Esophagus muscularis mucosa (tissue), 4 donors: ENCODE results near the gene TGFBR3. TPM values are rescaled to one million over a fixed set of nuclear protein-coding genes. Genes with fewer than 3 reads are reported as not detected.

Source experiments
- DNase-seq: peaks from one replicate; pipeline ENCODE4 v3.0.0-alpha.2; 2017; ENCODE audit errors: extremely low spot score
- H3K27ac ChIP-seq, 4 donors: fragments of 200-600 bp; sonication (generic); replicated peaks in 1 of 4; 1 replicate in 3 of 4; 2 replicates in 1 of 4; pipeline ENCODE4 v1.5.1; 2016 to 2019; ENCODE audit warnings: mild to moderate bottlenecking in 1 of 4
- H3K27me3 ChIP-seq, 4 donors: fragments of 200-600 bp; sonication (generic); one replicate each; pipeline versions ENCODE4 v1.5.1 to v1.6.0; 2016 to 2019
- H3K36me3 ChIP-seq, 4 donors: fragments of 200-600 bp; sonication (generic); one replicate each; pipeline ENCODE4 v1.5.1; 2016 to 2019
- H3K4me1 ChIP-seq, 4 donors: fragments of 200-600 bp; sonication (generic); one replicate each; pipeline ENCODE4 v1.5.1; 2016 to 2019
- H3K4me3 ChIP-seq, 4 donors: fragments of 200-600 bp; sonication (generic); 1 replicate in 2 of 4; 2 replicates in 2 of 4; pipeline ENCODE4 v1.5.1; 2016 to 2019; ENCODE audit warnings: mild to moderate bottlenecking in 4 of 4, moderate library complexity in 1 of 4
- H3K9me3 ChIP-seq, 4 donors: fragments of 200-600 bp; sonication (generic); 1 replicate in 3 of 4; 2 replicates in 1 of 4; pipeline ENCODE4 v1.5.1; 2016 to 2019
- EP300 ChIP-seq: sonication (generic); formaldehyde crosslinking; IDR thresholded peaks from one replicate; pipeline ENCODE4 v1.6.1; 2017; ENCODE audit warnings: antibody characterized with exemption
- POLR2A ChIP-seq: fragments of 450-650 bp; IDR thresholded peaks from one replicate; pipeline ENCODE4 v1.6.1; 2017; ENCODE audit warnings: antibody characterized with exemption, moderate library complexity, mild to moderate bottlenecking, low read depth
- POLR2AphosphoS5 ChIP-seq, 2 donors: sonication (generic); formaldehyde crosslinking; IDR thresholded peaks; one replicate each; pipeline ENCODE4 v1.6.1; 2017; ENCODE audit warnings: antibody characterized with exemption in 2 of 2
- WGBS: methylation state at CpG from one replicate; pipeline ENCODE4 v1.1.5; 2018; 5-methylcytosine and 5-hydroxymethylcytosine counted together
- intact Hi-C: fragments of 100-400 bp; cut with DNase I; formaldehyde crosslinking; loops from one replicate; pipeline ENCODE4 v1.15.1; 2023
- total RNA-seq, 4 donors: library from RNA; depleted of rRNA; stranded (reverse); fragments of >200 nt; gene quantifications; one replicate each; pipeline versions ENCODE4 v1.1.0 to v1.2.1, GENCODE V29; 2016
- TF ChIP-seq, protein P1 (sequence below), 3 experiments: fragments of 200-600 bp in 2 of 3; fragments of 450-650 bp in 1 of 3; sonication (generic) in 2 of 3; IDR thresholded peaks; one replicate each; pipeline ENCODE4 v1.5.1; 2017 to 2019; ENCODE audit warnings: antibody characterized with exemption in 3 of 3, mild to moderate bottlenecking in 2 of 3, moderate library complexity in 1 of 3

Gene TGFBR3
- total RNA-seq: 100 to 1,000 TPM; 176 to 262 (median 188) TPM

DNA sequence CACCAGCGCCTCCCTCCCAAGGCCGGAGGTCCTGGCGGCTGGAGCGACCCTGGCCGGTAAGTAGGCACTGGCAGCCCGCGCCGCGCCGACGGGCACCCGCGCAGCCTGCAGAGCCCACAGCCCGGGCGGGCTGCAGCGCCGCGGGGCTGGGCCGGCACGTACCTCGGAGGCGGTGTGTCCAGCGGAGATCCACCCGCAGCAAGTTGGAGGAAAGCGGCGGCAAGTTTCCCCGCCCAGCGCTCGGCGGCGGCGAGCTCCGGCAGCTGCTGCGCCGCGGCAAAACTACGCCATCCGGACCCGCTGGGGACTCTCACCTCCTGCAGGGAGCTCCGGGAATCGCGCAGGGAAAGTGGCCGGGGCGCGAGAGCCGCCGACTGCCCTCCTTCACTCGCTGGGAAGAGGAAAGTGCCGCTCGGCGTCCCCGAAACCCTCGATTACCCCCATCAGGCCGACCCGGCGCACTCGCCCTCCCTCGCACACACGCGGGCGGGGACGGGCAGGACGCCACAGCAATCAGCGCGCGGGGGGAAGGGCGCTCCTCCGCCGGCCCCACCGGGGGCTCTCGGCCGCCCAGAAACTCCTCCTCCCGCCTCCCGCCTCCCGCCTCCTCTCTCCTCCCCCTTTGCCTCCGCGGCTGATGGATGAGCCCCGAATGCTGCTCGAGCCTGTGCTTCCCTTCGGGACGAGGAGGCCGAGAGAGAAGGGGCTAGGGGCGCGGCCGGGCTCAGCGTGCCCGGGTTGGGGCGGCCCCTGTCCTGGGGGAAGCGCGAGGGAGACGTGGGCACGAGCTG, at the start of gene TGFBR3:
Gene TGFBR3 (minus strand): TSS at position 436 of the 791 bp plus-strand sequence. CDS start 24,620 bp downstream, outside the sequence.
- Histone ChIP-seq H3K9me3 (no peaks in the 10 kb centered on the region), H3K4me1 (peaks cover 13 to 56% (median 52%) of the 10 kb centered on the region in 4 donors), H3K27me3 (no peaks in the 10 kb centered on the region), H3K36me3 (no peaks in the 10 kb centered on the region), H3K27ac (peak within 1 kb of the TSS; percentile 92 to 99 (median 98)), H3K4me3 (peak within 1 kb of the TSS; percentile 72 to 88 (median 83))
- intact Hi-C loops: loop anchor here (5.0 kb wide), 1 partner anchor 154 kb away; no protein-coding TSS in a partner anchor
- DNase-seq: peak; percentile 98
- TF ChIP-seq EP300 (no peak), POLR2A (peak; percentile 46), POLR2AphosphoS5 (IDR thresholded peaks at IDR 0.05) (peak; percentile 97 to 98)
- TF ChIP-seq, protein P1, sequence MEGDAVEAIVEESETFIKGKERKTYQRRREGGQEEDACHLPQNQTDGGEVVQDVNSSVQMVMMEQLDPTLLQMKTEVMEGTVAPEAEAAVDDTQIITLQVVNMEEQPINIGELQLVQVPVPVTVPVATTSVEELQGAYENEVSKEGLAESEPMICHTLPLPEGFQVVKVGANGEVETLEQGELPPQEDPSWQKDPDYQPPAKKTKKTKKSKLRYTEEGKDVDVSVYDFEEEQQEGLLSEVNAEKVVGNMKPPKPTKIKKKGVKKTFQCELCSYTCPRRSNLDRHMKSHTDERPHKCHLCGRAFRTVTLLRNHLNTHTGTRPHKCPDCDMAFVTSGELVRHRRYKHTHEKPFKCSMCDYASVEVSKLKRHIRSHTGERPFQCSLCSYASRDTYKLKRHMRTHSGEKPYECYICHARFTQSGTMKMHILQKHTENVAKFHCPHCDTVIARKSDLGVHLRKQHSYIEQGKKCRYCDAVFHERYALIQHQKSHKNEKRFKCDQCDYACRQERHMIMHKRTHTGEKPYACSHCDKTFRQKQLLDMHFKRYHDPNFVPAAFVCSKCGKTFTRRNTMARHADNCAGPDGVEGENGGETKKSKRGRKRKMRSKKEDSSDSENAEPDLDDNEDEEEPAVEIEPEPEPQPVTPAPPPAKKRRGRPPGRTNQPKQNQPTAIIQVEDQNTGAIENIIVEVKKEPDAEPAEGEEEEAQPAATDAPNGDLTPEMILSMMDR (IDR thresholded peaks at IDR 0.05): peak; percentile 44 to 68 (median 47)
- whole genome bisulfite sequencing: no CpG with 5 or more reads among the region's 92 CpGs

DNA sequence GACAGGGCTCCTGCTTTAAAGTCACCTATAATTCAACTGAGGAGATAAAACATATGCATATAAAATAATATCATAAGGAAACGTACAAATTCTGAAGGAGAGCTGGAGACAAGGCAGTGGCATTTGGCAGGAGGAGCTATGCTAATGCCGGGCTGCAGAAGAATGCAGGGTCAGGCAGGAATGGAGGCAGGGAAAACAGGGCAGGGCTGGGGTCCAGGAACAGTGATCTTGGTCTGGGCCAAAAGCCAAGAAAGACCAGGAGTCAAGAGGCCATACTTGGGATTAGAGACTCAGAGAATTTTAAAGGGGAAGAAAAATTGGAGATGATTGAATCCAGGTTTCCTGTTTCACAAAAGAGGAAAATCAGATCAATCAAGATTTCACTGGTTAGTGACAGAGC, 43.3 kb upstream of the TGFBR3 start:
- intact Hi-C loops: loop anchor here (10.0 kb wide), 1 partner anchor 644 kb away; no protein-coding TSS in a partner anchor
- peaks cover 0 to 13% (median 4%) of the 10 kb centered on the region in 4 donors for H3K4me1 ChIP-seq
- no peak overlapping the region for H3K4me3 ChIP-seq
- DNase-seq: no peak
- no peaks in the 10 kb centered on the region for H3K27me3 ChIP-seq
- no peaks in the 10 kb centered on the region for H3K36me3 ChIP-seq
- WGBS: 44% methylated on average over 2 of the region's 2 CpGs
- no peaks in the 10 kb centered on the region for H3K9me3 ChIP-seq
- no peak overlapping the region for H3K27ac ChIP-seq
- TF ChIP-seq POLR2A (no peak), POLR2AphosphoS5 (IDR thresholded peaks at IDR 0.05) (no peak), EP300 (no peak)
- TF ChIP-seq, protein P1 (IDR thresholded peaks at IDR 0.05): no peak

DNA sequence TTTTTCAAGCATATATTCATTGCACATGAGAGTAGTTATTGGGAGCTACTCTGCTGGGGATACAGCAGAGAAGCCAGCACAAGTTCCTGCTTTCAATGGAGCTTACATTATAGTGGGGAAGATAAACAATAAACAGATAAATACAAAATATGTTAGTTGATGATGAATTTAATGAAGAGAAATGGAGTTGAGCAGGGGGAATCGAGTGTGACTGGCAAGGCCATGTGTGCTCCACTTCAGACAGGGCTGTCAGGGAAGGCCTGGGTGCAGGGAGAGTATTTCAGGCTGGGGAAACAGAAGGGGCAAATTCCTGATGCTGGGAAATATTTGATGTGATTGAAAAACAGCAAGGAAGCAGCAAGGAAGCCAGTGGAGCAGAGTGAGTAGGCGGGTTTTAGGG, 42.1 kb upstream of the TGFBR3 start:
- intact Hi-C loops: loop anchor here (10.0 kb wide), 1 partner anchor 643 kb away; no protein-coding TSS in a partner anchor
- no peaks in the 10 kb centered on the region for H3K27me3 ChIP-seq
- TF ChIP-seq EP300: no peak
- TF ChIP-seq, protein P1 (IDR thresholded peaks at IDR 0.05): no peak
- TF ChIP-seq POLR2AphosphoS5 (IDR thresholded peaks at IDR 0.05): no peak
- TF ChIP-seq POLR2A: no peak
- no peak for DNase-seq
- H3K27ac ChIP-seq: no peak overlapping the region
- peaks cover 0 to 13% (median 4%) of the 10 kb centered on the region in 4 donors for H3K4me1 ChIP-seq
- no peaks in the 10 kb centered on the region for H3K36me3 ChIP-seq
- 91% methylated on average over 2 of the region's 2 CpGs for WGBS
- H3K9me3 ChIP-seq: no peaks in the 10 kb centered on the region
- H3K4me3 ChIP-seq: no peak overlapping the region

DNA sequence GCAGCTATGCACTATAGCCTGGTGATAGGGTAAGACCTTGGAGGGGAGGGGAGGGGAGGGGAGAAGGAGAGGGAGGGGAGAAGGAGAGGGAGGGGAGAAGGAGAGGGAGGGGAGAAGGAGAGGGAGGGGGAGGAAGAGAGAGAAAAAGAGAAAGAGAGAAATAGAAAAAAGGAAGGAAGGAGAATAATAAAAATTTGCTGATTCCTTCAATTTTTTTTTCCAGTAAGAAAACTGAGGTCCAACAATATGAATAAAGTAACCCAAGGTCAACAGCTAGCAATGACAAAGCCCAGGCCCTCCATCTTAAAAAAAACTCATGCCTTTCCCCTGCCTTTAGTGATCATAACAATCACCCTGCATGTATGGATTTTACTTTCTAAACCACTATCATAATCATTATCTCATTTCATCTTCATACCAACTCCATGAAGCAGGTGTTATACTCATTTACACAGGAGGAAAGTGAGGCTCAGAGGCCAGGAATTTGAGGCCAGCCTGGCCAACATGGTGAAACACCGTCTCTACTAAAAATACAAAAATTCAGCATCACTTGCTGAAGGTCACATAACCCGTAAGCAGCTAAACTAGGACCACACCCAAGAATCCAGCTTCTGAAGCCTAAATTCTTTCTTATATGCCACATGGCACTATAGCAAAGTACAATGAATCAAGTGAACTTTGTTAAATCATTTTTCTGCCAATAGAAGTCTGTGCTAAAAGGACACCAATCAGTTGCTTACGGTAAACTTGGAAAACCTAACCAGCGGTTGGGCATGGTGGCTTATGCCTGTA, 39.9 kb upstream of the TGFBR3 start:
- no peaks in the 10 kb centered on the region for H3K9me3 ChIP-seq
- TF ChIP-seq, protein P1 (IDR thresholded peaks at IDR 0.05): no peak
- no peak for TF ChIP-seq POLR2AphosphoS5 (IDR thresholded peaks at IDR 0.05)
- no peak for TF ChIP-seq EP300
- no peak for TF ChIP-seq POLR2A
- 85% methylated on average over 4 of the region's 4 CpGs for WGBS
- H3K36me3 ChIP-seq: no peaks in the 10 kb centered on the region
- DNase-seq: no peak
- intact Hi-C loops: loop anchor here (2.0 to 10.0 kb wide), 2 partner anchors 415 to 641 kb away; no protein-coding TSS in a partner anchor
- no peaks in the 10 kb centered on the region for H3K27me3 ChIP-seq
- no peak overlapping the region for H3K27ac ChIP-seq
- H3K4me3 ChIP-seq: no peak overlapping the region
- H3K4me1 ChIP-seq: peaks cover 0 to 13% (median 4%) of the 10 kb centered on the region in 4 donors
